GM13976 (cell line): ENCODE data around the gene KCTD21.

Source experiments
- DNase-seq: peaks from one replicate; pipeline ENCODE4 v3.0.0; 2012; ENCODE audit warnings: low spot score
- CTCF ChIP-seq: IDR thresholded peaks from 2 replicates; pipeline ENCODE4 v1.5.1; 2012; ENCODE audit warnings: borderline replicate concordance, mild to moderate bottlenecking; ENCODE audit not compliant: insufficient read depth; ENCODE audit errors: extremely low read depth, missing control alignments, control extremely low read depth
- in situ Hi-C: fragments of 300-500 bp; cut with MboI; formaldehyde crosslinking; loops from one replicate; pipeline ENCODE4 v1.12.0; 2022; ENCODE audit warnings: low sequenced_read_pairs, mixed read lengths, inconsistent platforms; ENCODE audit not compliant: unreplicated experiment

The KCTD21 gene

GRCh38 chr11:78205691-78206090, 17.3 kb upstream of the KCTD21 start:
- no peak for DNase-seq
- no peak for TF ChIP-seq CTCF

GRCh38 chr11:78205256-78205655, 16.8 kb upstream of the KCTD21 start:
- in situ Hi-C loops = no loop called here
- no peak for TF ChIP-seq CTCF
- DNase-seq = no peak

More at GRCh38 chr11:78205691-78206090, 17.3 kb upstream of the KCTD21 start:
- in situ Hi-C loops = no loop called here

- in situ Hi-C loops = no loop called here
- DNase-seq = no peak
- no peak for TF ChIP-seq CTCF
These were observed 14.8 kb upstream of the KCTD21 start for GRCh38 chr11:78203184-78203583.

- no peak for TF ChIP-seq CTCF
- DNase-seq = no peak
- in situ Hi-C loops = no loop called here
These were observed 14.3 kb upstream of the KCTD21 start for GRCh38 chr11:78202733-78203167.

GRCh38 chr11:78201096-78201818, 12.8 kb upstream of the KCTD21 start:
- DNase-seq = no peak
- TF ChIP-seq CTCF = no peak
- in situ Hi-C loops = no loop called here

- no peak for DNase-seq
- TF ChIP-seq CTCF = no peak
- in situ Hi-C loops = no loop called here
These were observed 12.1 kb upstream of the KCTD21 start for GRCh38 chr11:78200553-78200952.

GRCh38 chr11:78200061-78200460, 11.6 kb upstream of the KCTD21 start:
- in situ Hi-C loops = no loop called here
- TF ChIP-seq CTCF = no peak
- DNase-seq = no peak
